ENCODE measurements around the gene CHAD.

Gene CHAD

GRCh38 chr17:50414808-50415207 is 53.9 kb downstream of the CHAD start:
- Histone ChIP-seq H3K9me3 (ENCODE audit: insufficient read depth, low read depth, low read length) (no peaks in the 10 kb centered on the region), H3K36me3 (ENCODE audit: insufficient read depth, low read length) (no peaks in the 10 kb centered on the region), H3K9me2 (replicated peaks; ENCODE audit: low read depth, low read length) (no peaks in the 10 kb centered on the region), H3K4me1 (ENCODE audit: insufficient read depth, low read length, poor library complexity, severe bottlenecking) (no peaks in the 10 kb centered on the region), H3K9ac (ENCODE audit: low read depth, low read length, poor library complexity, severe bottlenecking) (no peak overlapping the region), H3K4me3 (ENCODE audit: low read length, poor library complexity, severe bottlenecking) (no peak overlapping the region), H3K27me3 (ENCODE audit: insufficient read depth, low read length, poor library complexity, severe bottlenecking) (no peaks in the 10 kb centered on the region), H3K79me2 (ENCODE audit: insufficient read depth, low read length) (no peaks in the 10 kb centered on the region), H4K20me1 (ENCODE audit: insufficient read depth, low read length, poor library complexity, severe bottlenecking) (no peaks in the 10 kb centered on the region), H2AFZ (ENCODE audit: low read length) (no peak overlapping the region), H3F3A (ENCODE audit: low read depth) (no peaks in the 10 kb centered on the region), H3K4me2 (ENCODE audit: low read depth, low read length, poor library complexity, severe bottlenecking) (no peak overlapping the region)
- TF ChIP-seq CTCF (conservative IDR thresholded peaks at IDR 0.05; ENCODE audit: low read length) (no peak), EZH2phosphoT487 (IDR thresholded peaks at IDR 0.05; ENCODE audit: borderline replicate concordance) (no peak)
